ENCODE data around the gene CDC73. TPM values are rescaled to one million over a fixed set of nuclear protein-coding genes. Genes with fewer than 3 reads are reported as not detected.
"Not testable (repeated sequence)": the region's sequence is repeated elsewhere in the genome, so short reads cannot be mapped to it uniquely, and the experiment has no call there.

The CDC73 gene
- total RNA-seq, 4 donors from 2014 or later, result 17.0 to 30.0 (median 26.6) TPM

DNA sequence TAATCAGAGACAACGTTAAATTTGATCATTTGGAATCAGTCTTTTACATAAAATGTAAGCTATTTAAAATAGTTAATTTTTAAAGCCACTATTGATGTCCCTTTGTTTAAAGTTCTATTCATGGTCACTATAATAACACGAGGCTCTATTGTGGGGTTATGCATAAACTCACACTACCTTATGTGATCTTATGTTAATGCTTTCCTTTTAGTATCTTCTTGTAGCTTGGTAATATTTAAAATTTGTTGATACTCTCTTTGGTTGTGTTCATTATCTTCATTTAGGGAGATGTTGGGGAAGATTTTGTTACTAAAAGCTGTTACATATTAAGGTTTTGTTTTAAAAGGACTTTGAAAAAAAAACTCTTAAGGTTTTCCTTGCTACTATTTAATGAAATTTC is 63.4 kb downstream of the CDC73 start:
- no peaks in the 10 kb centered on the region for H3K27me3 ChIP-seq
- no peaks in the 10 kb centered on the region for H3K9me3 ChIP-seq
- H3K27ac ChIP-seq, result no peak overlapping the region
- DNase-seq (ENCODE audit: low spot score in 2 of 2), result no peak
- 63% methylated on average over 2 of the region's 2 CpGs for WGBS
- peaks cover 28% of the 10 kb centered on the region for H3K4me1 ChIP-seq
- H3K36me3 ChIP-seq, result no peaks in the 10 kb centered on the region
- peak overlapping the region; percentile 36 for H3K4me3 ChIP-seq
- TF ChIP-seq POLR2A (IDR thresholded peaks at IDR 0.05) (no peak), POLR2AphosphoS5 (IDR thresholded peaks at IDR 0.05) (no peak), EP300 (IDR thresholded peaks at IDR 0.05) (no peak)
- TF ChIP-seq, protein P1, sequence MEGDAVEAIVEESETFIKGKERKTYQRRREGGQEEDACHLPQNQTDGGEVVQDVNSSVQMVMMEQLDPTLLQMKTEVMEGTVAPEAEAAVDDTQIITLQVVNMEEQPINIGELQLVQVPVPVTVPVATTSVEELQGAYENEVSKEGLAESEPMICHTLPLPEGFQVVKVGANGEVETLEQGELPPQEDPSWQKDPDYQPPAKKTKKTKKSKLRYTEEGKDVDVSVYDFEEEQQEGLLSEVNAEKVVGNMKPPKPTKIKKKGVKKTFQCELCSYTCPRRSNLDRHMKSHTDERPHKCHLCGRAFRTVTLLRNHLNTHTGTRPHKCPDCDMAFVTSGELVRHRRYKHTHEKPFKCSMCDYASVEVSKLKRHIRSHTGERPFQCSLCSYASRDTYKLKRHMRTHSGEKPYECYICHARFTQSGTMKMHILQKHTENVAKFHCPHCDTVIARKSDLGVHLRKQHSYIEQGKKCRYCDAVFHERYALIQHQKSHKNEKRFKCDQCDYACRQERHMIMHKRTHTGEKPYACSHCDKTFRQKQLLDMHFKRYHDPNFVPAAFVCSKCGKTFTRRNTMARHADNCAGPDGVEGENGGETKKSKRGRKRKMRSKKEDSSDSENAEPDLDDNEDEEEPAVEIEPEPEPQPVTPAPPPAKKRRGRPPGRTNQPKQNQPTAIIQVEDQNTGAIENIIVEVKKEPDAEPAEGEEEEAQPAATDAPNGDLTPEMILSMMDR (IDR thresholded peaks at IDR 0.05), result no peak

DNA sequence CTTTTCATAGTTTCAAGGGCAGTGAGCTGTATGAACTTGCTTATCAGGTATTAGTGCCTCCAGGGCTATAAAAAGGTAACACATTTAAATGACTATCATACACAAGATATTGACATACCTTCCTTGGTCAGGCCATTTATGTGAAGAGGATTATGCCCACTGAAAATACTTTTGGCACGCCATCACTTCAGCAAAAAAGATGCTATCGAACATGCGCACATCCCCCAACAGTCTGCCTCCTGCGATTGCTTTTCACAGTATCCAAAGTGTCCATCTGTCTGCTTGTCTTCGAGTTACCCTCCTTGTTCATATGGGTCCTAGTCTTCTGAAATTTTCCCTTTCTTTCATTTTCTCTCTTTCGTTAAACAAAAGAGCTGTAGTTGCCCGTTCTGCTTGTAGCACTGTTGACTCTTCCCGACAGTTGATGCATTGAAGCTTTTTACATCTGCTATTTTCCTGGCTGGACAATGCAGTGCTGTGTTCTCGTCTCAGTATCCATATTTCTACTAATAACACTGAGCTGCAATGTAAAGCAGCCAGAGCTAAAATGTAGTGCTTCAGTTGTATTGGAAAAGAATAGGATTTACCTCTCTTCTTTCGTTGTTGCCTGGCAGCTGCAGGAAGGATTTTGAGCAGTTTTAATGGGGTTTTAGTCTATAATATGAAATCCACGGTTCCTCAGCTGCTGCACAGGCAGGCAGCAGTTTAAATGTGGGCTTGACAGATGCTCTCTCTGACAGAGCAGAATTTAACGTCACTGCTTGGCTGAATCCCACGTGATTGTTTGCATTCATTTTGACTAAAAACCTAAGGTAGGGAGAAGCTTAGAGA is 64.3 kb downstream of the CDC73 start, which contains the start of gene B3GALT2:
Gene B3GALT2, minus strand, starts transcription at position 713 of the 831 bp plus-strand sequence. CDS start 5,051 bp downstream, outside the sequence.
- Histone ChIP-seq H3K4me3 (peak within 1 kb of the TSS; percentile 36), H3K27ac (no peak within 1 kb of the TSS), H3K9me3 (no peaks in the 10 kb centered on the region), H3K36me3 (no peaks in the 10 kb centered on the region), H3K4me1 (peaks cover 27% of the 10 kb centered on the region), H3K27me3 (no peaks in the 10 kb centered on the region)
- no peak for DNase-seq (ENCODE audit: low spot score in 2 of 2)
- no peak for TF ChIP-seq POLR2A (IDR thresholded peaks at IDR 0.05)
- no peak for TF ChIP-seq EP300 (IDR thresholded peaks at IDR 0.05)
- TF ChIP-seq, protein P1 (IDR thresholded peaks at IDR 0.05), result no peak
- TF ChIP-seq POLR2AphosphoS5 (IDR thresholded peaks at IDR 0.05), result no peak
- WGBS, result 24% methylated on average over 13 of the region's 13 CpGs

DNA sequence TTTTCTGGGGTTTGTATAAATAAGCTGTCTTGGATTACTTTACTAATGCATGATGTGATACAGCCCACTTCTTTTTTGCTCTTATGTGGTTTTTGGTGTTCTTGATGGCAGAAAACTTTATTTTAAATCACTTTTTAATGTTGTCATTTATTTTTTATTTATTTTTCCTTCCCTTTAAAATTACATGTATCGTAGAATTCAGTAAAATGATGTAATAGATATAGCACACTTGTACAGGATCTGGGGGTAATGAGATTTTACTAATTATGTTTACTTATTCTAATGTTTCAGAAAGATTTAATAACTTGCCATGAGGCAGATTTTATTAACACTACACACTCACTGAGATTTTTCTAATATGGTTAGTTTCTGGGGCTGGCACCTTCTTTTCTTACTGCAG is 65.3 kb downstream of the CDC73 start:
- H3K9me3 ChIP-seq, result no peaks in the 10 kb centered on the region
- peaks cover under 1% of the 10 kb centered on the region for H3K36me3 ChIP-seq
- DNase-seq (ENCODE audit: low spot score in 2 of 2), result no peak
- no peak overlapping the region for H3K27ac ChIP-seq
- H3K27me3 ChIP-seq, result no peaks in the 10 kb centered on the region
- peak overlapping the region; percentile 36 for H3K4me3 ChIP-seq
- peaks cover 27% of the 10 kb centered on the region for H3K4me1 ChIP-seq
- WGBS, result 93% methylated on average over 1 of the region's 1 CpG
- TF ChIP-seq POLR2AphosphoS5 (IDR thresholded peaks at IDR 0.05), result no peak
- TF ChIP-seq, protein P1 (IDR thresholded peaks at IDR 0.05), result no peak
- TF ChIP-seq POLR2A (IDR thresholded peaks at IDR 0.05), result no peak
- no peak for TF ChIP-seq EP300 (IDR thresholded peaks at IDR 0.05)

DNA sequence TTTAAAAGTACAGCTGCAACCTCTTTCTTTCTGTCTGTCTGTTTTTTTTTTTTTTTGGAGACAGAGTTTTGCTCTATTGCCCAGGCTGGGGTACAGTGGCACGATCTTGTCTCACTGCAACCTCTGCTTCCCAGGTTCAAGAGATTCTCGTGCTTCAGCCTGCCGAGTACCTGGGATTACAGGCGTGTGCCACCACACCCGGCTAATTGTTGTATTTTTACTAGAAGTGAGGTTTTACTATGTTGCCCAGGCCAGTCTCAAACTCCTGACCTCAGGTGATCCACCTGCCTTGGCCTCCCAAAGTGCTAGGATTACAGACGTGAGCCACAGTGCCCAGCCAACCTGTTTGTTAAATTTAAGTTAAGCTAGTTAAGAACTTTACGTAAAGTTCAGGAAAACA is 67.1 kb downstream of the CDC73 start:
- DNase-seq (ENCODE audit: low spot score in 2 of 2); H3K27me3 ChIP-seq; H3K4me3 ChIP-seq; H3K27ac ChIP-seq; H3K9me3 ChIP-seq; H3K36me3 ChIP-seq: not testable (repeated sequence)
- 69% methylated on average over 7 of the region's 7 CpGs for WGBS
- H3K4me1 ChIP-seq, result peaks cover 27% of the 10 kb centered on the region

DNA sequence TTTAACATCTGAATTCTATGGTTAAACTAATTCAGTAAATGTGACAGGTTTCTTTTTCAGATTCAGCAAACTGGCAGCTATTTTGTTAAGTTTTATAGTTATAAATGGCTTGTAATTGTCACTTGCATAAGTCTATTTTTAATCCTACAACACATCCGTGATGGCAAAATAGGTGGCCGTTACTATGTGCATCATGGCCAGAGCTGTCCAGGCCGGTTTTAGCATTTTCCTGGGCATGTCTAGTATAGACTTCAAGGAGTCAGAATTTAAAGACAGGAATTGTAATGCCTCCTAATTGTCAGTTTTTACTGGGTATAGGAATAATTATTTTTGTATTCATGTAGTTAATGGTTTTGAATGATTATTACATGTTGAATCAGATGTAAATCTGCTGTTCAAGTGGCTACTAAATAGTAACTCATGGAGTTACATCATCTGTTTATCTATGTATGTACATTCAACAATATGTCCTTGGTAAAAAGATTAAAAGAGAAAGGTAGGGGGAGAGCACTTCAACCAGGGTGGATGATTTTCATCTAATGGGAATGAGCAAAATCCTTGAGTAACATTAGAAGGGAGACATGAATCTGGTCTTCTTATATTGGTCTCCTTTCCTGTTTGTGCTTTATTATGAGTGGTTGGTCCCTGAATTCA is 67.7 kb downstream of the CDC73 start:
- Histone ChIP-seq H3K36me3 (peaks cover 5% of the 10 kb centered on the region), H3K4me1 (peaks cover 27% of the 10 kb centered on the region), H3K9me3 (no peaks in the 10 kb centered on the region), H3K27me3 (no peaks in the 10 kb centered on the region), H3K27ac (no peak overlapping the region), H3K4me3 (no peak overlapping the region)
- 87% methylated on average over 3 of the region's 3 CpGs for WGBS
- TF ChIP-seq POLR2AphosphoS5 (IDR thresholded peaks at IDR 0.05) (no peak), POLR2A (IDR thresholded peaks at IDR 0.05) (no peak), EP300 (IDR thresholded peaks at IDR 0.05) (no peak)
- TF ChIP-seq, protein P1 (IDR thresholded peaks at IDR 0.05), result no peak
- no peak for DNase-seq (ENCODE audit: low spot score in 2 of 2)

All from suprapubic skin (tissue), 4 donors.